ENCODE results near the gene CNPY4.

- TF ChIP-seq CTCF (conservative IDR thresholded peaks at IDR 0.05; ENCODE audit: low read length) (no peak), EZH2phosphoT487 (IDR thresholded peaks at IDR 0.05; ENCODE audit: borderline replicate concordance) (no peak)
Measured at GRCh38 chr7:100166970-100167911, 47.8 kb downstream of the CNPY4 start.

All from Loucy (cell line).